Right atrium auricular region (tissue), 2 donors: ENCODE measurements around the gene ILDR2. TPM values are rescaled to one million over a fixed set of nuclear protein-coding genes. Genes with fewer than 3 reads are reported as not detected.
A peak's percentile ranks its signal among the peaks of the same experiment; 100 is the strongest.

Experiments used
- DNase-seq: peaks from one replicate; pipeline ENCODE4 v3.0.0-alpha.2; 2019; ENCODE audit warnings: low spot score
- H3K27ac ChIP-seq, 2 donors: fragments of 200-600 bp; sonication (generic); 1 replicate in 1 of 2; 2 replicates in 1 of 2; pipeline ENCODE4 v1.5.1; 2016 to 2019
- H3K27me3 ChIP-seq, 2 donors: fragments of 200-600 bp; sonication (generic); one replicate each; pipeline versions ENCODE4 v1.5.1 to v1.6.0; 2017 to 2019
- H3K36me3 ChIP-seq: fragments of 200-600 bp; sonication (generic); one replicate; pipeline ENCODE4 v1.5.1; 2016
- H3K4me1 ChIP-seq, 2 donors: fragments of 200-600 bp; sonication (generic); one replicate each; pipeline versions ENCODE4 v1.5.1 to v1.6.0; 2017 to 2019
- H3K4me3 ChIP-seq, 2 donors: fragments of 200-600 bp; sonication (generic); 1 replicate in 1 of 2; 2 replicates in 1 of 2; pipeline ENCODE4 v1.5.1; 2017 to 2019; ENCODE audit warnings: mild to moderate bottlenecking in 1 of 2, moderate library complexity in 1 of 2
- H3K9me3 ChIP-seq, 2 donors: fragments of 200-600 bp; sonication (generic); one replicate each; pipeline ENCODE4 v1.5.1; 2019
- total RNA-seq, 2 donors: library from RNA; depleted of rRNA; stranded (reverse); fragments of >200 nt; gene quantifications; one replicate each; pipeline ENCODE4 v1.1.0, GENCODE V29; 2016
- TF ChIP-seq, protein P1 (sequence below), 2 donors: fragments of 200-600 bp; sonication (generic); IDR thresholded peaks; one replicate each; pipeline ENCODE4 v1.5.1; 2019; ENCODE audit warnings: antibody characterized with exemption in 2 of 2

The ILDR2 gene, protein sequence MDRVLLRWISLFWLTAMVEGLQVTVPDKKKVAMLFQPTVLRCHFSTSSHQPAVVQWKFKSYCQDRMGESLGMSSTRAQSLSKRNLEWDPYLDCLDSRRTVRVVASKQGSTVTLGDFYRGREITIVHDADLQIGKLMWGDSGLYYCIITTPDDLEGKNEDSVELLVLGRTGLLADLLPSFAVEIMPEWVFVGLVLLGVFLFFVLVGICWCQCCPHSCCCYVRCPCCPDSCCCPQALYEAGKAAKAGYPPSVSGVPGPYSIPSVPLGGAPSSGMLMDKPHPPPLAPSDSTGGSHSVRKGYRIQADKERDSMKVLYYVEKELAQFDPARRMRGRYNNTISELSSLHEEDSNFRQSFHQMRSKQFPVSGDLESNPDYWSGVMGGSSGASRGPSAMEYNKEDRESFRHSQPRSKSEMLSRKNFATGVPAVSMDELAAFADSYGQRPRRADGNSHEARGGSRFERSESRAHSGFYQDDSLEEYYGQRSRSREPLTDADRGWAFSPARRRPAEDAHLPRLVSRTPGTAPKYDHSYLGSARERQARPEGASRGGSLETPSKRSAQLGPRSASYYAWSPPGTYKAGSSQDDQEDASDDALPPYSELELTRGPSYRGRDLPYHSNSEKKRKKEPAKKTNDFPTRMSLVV
- total RNA-seq = 10 to 100 TPM in 1 of 2 donors, 1 to 10 TPM in 1; 7.3 to 23.2 TPM

DNA sequence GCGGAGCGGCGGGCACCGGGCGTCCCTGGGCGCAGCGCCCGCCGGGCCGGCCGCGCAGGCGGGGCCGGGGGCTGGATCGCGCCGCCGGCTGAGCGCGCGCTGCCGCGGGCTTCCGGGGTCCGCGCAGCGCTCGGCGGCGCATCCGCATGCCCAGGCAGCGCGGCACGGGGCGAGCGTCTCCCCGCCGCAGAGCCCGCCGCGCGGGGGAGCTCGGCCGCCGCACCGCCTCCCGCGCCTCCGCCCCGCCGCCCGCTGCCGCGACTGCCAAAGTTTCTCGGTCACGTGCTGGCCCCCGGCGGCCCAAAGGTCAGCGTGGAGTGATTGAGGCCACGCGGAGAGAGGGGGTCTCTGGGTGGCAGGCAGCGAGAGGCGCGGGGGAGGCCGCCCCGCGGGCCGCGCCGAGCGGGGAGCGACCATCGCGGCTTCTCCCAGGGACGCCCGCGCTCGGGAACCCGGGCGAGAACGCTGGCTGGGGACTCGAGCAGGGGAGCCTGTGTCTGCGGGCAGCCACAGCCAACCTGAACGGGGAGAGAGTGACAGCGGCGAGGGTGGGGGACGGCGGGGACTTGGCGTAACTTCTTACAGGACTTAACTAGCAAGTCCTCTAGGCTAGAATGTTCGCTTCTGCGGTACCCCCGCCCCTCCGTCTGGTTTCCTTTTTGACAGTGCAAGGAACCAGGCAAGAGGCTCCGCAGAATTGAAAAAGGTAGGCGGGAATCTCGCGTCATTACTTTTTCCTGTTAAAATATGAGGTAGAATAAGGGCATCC is at the start of gene ILDR2:
Gene ILDR2 (minus strand): TSS at position 180 of the 769 bp plus-strand sequence. CDS start 272 bp downstream, outside the sequence.
- Histone ChIP-seq H3K27me3 (no peaks in the 10 kb centered on the region), H3K27ac (peak within 1 kb of the TSS; percentile 76 to 80), H3K4me1 (peaks cover 0 to 15% of the 10 kb centered on the region in 2 donors), H3K9me3 (no peaks in the 10 kb centered on the region), H3K4me3 (peak within 1 kb of the TSS; percentile 67 to 76), H3K36me3 (no peaks in the 10 kb centered on the region)
- TF ChIP-seq, protein P1, sequence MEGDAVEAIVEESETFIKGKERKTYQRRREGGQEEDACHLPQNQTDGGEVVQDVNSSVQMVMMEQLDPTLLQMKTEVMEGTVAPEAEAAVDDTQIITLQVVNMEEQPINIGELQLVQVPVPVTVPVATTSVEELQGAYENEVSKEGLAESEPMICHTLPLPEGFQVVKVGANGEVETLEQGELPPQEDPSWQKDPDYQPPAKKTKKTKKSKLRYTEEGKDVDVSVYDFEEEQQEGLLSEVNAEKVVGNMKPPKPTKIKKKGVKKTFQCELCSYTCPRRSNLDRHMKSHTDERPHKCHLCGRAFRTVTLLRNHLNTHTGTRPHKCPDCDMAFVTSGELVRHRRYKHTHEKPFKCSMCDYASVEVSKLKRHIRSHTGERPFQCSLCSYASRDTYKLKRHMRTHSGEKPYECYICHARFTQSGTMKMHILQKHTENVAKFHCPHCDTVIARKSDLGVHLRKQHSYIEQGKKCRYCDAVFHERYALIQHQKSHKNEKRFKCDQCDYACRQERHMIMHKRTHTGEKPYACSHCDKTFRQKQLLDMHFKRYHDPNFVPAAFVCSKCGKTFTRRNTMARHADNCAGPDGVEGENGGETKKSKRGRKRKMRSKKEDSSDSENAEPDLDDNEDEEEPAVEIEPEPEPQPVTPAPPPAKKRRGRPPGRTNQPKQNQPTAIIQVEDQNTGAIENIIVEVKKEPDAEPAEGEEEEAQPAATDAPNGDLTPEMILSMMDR (IDR thresholded peaks at IDR 0.05) = peak; percentile 20 to 34
- peak; percentile 59 for DNase-seq

DNA sequence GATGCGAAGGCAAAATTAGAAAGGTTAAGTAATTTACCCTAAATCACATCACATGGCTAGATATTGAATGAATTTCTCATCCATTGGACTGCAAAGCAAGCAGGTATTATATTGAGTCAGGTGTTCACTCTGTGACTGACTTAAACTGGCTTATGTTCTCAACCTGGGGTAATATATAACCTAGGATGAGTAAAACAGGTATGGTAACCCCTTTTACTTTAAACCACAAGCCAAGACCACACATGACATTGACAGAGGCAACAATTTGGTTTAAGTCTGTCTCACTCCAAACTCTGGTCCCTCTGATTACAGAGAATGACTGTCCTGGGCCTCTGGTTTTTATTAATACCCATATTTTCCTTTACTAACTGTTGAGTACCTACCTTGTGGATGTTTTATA is 47.0 kb upstream of the ILDR2 start:
- no peak for DNase-seq
- no peaks in the 10 kb centered on the region for H3K36me3 ChIP-seq
- H3K4me3 ChIP-seq = no peak overlapping the region
- H3K27me3 ChIP-seq = no peaks in the 10 kb centered on the region
- H3K9me3 ChIP-seq = no peaks in the 10 kb centered on the region
- H3K27ac ChIP-seq = no peak overlapping the region
- no peaks in the 10 kb centered on the region for H3K4me1 ChIP-seq
- TF ChIP-seq, protein P1 (IDR thresholded peaks at IDR 0.05) = no peak

DNA sequence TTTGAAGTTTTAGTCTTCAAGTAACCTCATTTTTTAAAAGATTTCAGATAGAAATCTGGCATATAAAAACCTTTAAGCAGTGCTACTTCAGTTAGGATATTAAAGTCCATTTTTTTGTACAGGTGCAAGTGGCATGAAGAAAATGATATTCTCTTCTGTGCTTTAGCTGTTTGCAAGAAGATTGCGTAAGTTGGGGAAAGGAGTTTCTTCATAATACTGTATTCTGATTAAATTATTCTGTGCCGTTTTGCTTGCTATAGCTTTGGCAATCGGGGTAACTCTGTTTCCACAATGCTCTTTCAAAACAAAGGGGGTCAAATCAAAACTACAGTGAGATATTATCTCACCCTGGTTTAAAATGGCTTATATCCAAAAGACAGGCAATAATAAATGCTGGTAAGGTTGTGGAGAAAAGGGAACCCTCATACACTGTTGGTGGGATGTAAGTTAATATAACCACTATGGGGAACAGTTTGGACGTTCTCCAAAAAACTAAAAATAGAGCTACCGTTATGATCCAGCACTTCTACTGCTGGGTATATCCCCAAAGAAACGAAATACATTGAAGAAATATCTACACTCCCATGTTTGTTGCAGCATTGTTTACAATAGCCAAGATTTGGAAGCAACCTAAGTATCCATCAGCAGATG is 40.9 kb upstream of the ILDR2 start:
- TF ChIP-seq, protein P1 (IDR thresholded peaks at IDR 0.05) = no peak
- H3K36me3 ChIP-seq = no peaks in the 10 kb centered on the region

DNA sequence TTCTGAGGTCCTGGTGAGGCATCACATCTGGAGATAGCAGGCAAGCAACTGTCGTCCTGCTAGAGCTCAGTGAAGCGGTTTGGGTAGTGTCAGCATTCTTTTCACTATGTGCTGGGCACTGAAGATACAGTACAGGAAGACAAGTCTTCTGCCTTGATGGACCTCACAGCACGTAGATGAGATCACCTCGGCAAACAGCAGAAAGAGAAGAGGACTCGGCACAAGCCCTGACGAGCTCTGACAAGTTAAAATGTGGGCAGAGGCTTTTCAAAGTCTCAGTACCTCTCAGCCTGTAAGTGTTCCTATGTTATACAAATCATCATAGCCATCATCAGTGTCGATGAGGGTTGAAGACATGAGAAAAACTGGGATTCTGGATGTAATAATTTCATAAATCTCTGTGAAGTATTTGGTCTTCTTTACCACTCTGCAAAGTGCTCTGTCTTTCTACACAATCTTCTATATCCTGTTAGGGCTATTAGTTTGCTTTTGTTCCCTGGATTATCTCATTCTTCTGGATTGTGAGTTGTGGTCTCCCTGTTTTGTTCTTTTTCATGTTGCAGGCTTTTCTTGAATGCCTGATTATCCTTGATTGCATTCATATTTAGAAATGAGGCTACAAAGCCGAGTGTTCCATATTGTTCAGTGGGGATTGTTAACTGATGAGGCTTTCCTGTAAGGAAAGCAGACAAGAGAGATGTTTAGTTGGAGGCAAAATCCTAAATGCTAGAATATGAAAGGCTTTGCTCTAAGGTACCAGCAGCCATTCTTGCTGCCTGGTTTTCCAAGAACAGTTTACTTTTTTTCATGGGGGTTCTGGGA is 38.0 kb upstream of the ILDR2 start:
- no peaks in the 10 kb centered on the region for H3K27me3 ChIP-seq
- H3K4me3 ChIP-seq = no peak overlapping the region
- H3K36me3 ChIP-seq = no peaks in the 10 kb centered on the region
- no peaks in the 10 kb centered on the region for H3K4me1 ChIP-seq
- H3K27ac ChIP-seq = no peak overlapping the region
- no peak for DNase-seq
- H3K9me3 ChIP-seq = no peaks in the 10 kb centered on the region
- TF ChIP-seq, protein P1 (IDR thresholded peaks at IDR 0.05) = no peak

More for the DNA sequence above, 40.9 kb upstream of the ILDR2 start:
- no peak for DNase-seq
- Histone ChIP-seq H3K27ac (no peak overlapping the region), H3K4me3 (no peak overlapping the region), H3K27me3 (no peaks in the 10 kb centered on the region), H3K9me3 (no peaks in the 10 kb centered on the region), H3K4me1 (no peaks in the 10 kb centered on the region)

DNA sequence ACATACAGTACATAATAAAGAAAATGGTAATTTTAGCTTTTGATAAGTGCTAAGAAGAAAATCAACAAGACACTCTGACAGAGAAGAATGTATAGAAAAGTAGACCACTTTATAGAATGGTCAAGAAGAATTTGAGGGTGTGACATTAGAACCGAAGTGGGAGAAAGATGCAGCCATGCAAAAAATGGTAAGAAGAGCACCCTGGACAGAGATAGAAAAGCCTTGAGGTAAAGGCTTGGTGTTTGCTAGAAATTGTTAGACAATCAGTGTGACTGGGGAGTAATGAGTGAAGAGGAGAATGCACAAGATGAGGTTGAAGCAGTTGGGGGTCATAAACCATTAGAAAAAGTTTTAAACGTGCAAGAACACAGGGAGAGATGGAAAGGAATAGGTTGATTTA is 37.2 kb upstream of the ILDR2 start:
- H3K36me3 ChIP-seq = no peaks in the 10 kb centered on the region
- H3K9me3 ChIP-seq = no peaks in the 10 kb centered on the region
- no peak for DNase-seq
- no peaks in the 10 kb centered on the region for H3K27me3 ChIP-seq
- no peaks in the 10 kb centered on the region for H3K4me1 ChIP-seq
- TF ChIP-seq, protein P1 (IDR thresholded peaks at IDR 0.05) = no peak
- no peak overlapping the region for H3K4me3 ChIP-seq
- no peak overlapping the region for H3K27ac ChIP-seq
